ACC112 (cell line): ENCODE data around the gene TACC2.

Experiments used
- H2AFZ ChIP-seq: fragments of 200-600 bp; sonication (generic); one replicate; pipeline ENCODE4 v1.6.0; 2017; ENCODE audit warnings: antibody characterized with exemption, low read length; ENCODE audit not compliant: unreplicated experiment
- H3K27ac ChIP-seq: fragments of 200-600 bp; sonication (generic); 2 replicates; pipeline ENCODE4 v1.5.1; 2014; ENCODE audit warnings: low read depth, mild to moderate bottlenecking, antibody characterized with exemption, low read length, moderate library complexity
- H3K27me3 ChIP-seq: fragments of 200-600 bp; sonication (generic); 2 replicates; pipeline ENCODE4 v1.6.1; 2014; ENCODE audit warnings: mild to moderate bottlenecking, antibody characterized with exemption, low read length, moderate library complexity, mixed read lengths; ENCODE audit not compliant: insufficient read depth
- H3K36me3 ChIP-seq: fragments of 200-600 bp; sonication (generic); 2 replicates; pipeline ENCODE4 v1.6.1; 2016; ENCODE audit warnings: mild to moderate bottlenecking, antibody characterized with exemption, low read length, moderate library complexity, mixed read lengths; ENCODE audit not compliant: insufficient read depth
- H3K4me1 ChIP-seq: fragments of 200-600 bp; sonication (generic); one replicate; pipeline ENCODE4 v1.6.1; 2016; ENCODE audit warnings: low read length, mixed read lengths; ENCODE audit not compliant: insufficient read depth, unreplicated experiment, control insufficient read depth
- H3K4me3 ChIP-seq: fragments of 200-600 bp; sonication (generic); 2 replicates; pipeline ENCODE4 v1.5.1; 2014; ENCODE audit warnings: mild to moderate bottlenecking, low read depth, low read length
- H3K79me2 ChIP-seq: fragments of 200-600 bp; sonication (generic); one replicate; pipeline ENCODE4 v1.6.0; 2016; ENCODE audit warnings: low read length; ENCODE audit not compliant: control insufficient read depth, unreplicated experiment, insufficient read depth

TACC2 gene

GRCh38 chr10:122229666-122230065, 240.7 kb downstream of the TACC2 start:
- Histone ChIP-seq H2AFZ (no peak overlapping the region), H3K4me1 (no peaks in the 10 kb centered on the region), H3K36me3 (no peaks in the 10 kb centered on the region), H3K27me3 (no peaks in the 10 kb centered on the region), H3K79me2 (no peaks in the 10 kb centered on the region), H3K4me3 (no peak overlapping the region), H3K27ac (no peak overlapping the region)

GRCh38 chr10:122230222-122230621, 241.3 kb downstream of the TACC2 start:
- Histone ChIP-seq H3K4me3 (no peak overlapping the region), H3K36me3 (no peaks in the 10 kb centered on the region), H3K27me3 (no peaks in the 10 kb centered on the region)

GRCh38 chr10:122232769-122233168, 243.8 kb downstream of the TACC2 start:
- Histone ChIP-seq H3K27me3 (no peaks in the 10 kb centered on the region), H3K36me3 (no peaks in the 10 kb centered on the region), H3K27ac (no peak overlapping the region)

More at GRCh38 chr10:122230222-122230621, 241.3 kb downstream of the TACC2 start:
- no peak overlapping the region for H3K27ac ChIP-seq
- H3K79me2 ChIP-seq: no peaks in the 10 kb centered on the region
- no peaks in the 10 kb centered on the region for H3K4me1 ChIP-seq
- H2AFZ ChIP-seq: no peak overlapping the region

GRCh38 chr10:122233857-122234348, 244.9 kb downstream of the TACC2 start:
- Histone ChIP-seq H3K27ac (no peak overlapping the region), H2AFZ (no peak overlapping the region), H3K4me3 (no peak overlapping the region), H3K36me3 (no peaks in the 10 kb centered on the region), H3K27me3 (no peaks in the 10 kb centered on the region), H3K79me2 (no peaks in the 10 kb centered on the region), H3K4me1 (no peaks in the 10 kb centered on the region)

More at GRCh38 chr10:122232769-122233168, 243.8 kb downstream of the TACC2 start:
- no peak overlapping the region for H2AFZ ChIP-seq
- H3K4me1 ChIP-seq: no peaks in the 10 kb centered on the region
- no peaks in the 10 kb centered on the region for H3K79me2 ChIP-seq
- H3K4me3 ChIP-seq: no peak overlapping the region

GRCh38 chr10:122234416-122234815, 245.5 kb downstream of the TACC2 start:
- Histone ChIP-seq H3K4me1 (no peaks in the 10 kb centered on the region), H3K27ac (no peak overlapping the region), H3K27me3 (no peaks in the 10 kb centered on the region), H3K36me3 (no peaks in the 10 kb centered on the region), H2AFZ (no peak overlapping the region), H3K4me3 (no peak overlapping the region), H3K79me2 (no peaks in the 10 kb centered on the region)

GRCh38 chr10:122236690-122237306, 247.8 kb downstream of the TACC2 start:
- Histone ChIP-seq H3K27ac (no peak overlapping the region), H3K36me3 (no peaks in the 10 kb centered on the region), H3K4me1 (no peaks in the 10 kb centered on the region)

GRCh38 chr10:122237331-122237990, 248.5 kb downstream of the TACC2 start:
- Histone ChIP-seq H3K4me1 (no peaks in the 10 kb centered on the region), H3K36me3 (no peaks in the 10 kb centered on the region), H3K27ac (no peak overlapping the region), H2AFZ (no peak overlapping the region), H3K79me2 (no peaks in the 10 kb centered on the region), H3K4me3 (no peak overlapping the region), H3K27me3 (no peaks in the 10 kb centered on the region)

More at GRCh38 chr10:122236690-122237306, 247.8 kb downstream of the TACC2 start:
- H3K4me3 ChIP-seq: no peak overlapping the region
- H3K27me3 ChIP-seq: no peaks in the 10 kb centered on the region
- H3K79me2 ChIP-seq: no peaks in the 10 kb centered on the region
- H2AFZ ChIP-seq: no peak overlapping the region

GRCh38 chr10:122239578-122240257, 250.8 kb downstream of the TACC2 start:
- Histone ChIP-seq H3K4me1 (no peaks in the 10 kb centered on the region), H3K79me2 (no peaks in the 10 kb centered on the region), H3K27ac (no peak overlapping the region), H3K36me3 (no peaks in the 10 kb centered on the region), H2AFZ (no peak overlapping the region), H3K27me3 (no peaks in the 10 kb centered on the region), H3K4me3 (no peak overlapping the region)

GRCh38 chr10:122240401-122240800, 251.4 kb downstream of the TACC2 start:
- no peaks in the 10 kb centered on the region for H3K79me2 ChIP-seq
- H3K4me1 ChIP-seq: no peaks in the 10 kb centered on the region
- H3K27ac ChIP-seq: no peak overlapping the region
- H3K36me3 ChIP-seq: no peaks in the 10 kb centered on the region
- no peaks in the 10 kb centered on the region for H3K27me3 ChIP-seq
- H2AFZ ChIP-seq: no peak overlapping the region
- no peak overlapping the region for H3K4me3 ChIP-seq

- no peaks in the 10 kb centered on the region for H3K36me3 ChIP-seq
- no peaks in the 10 kb centered on the region for H3K79me2 ChIP-seq
- H2AFZ ChIP-seq: no peak overlapping the region
- H3K4me3 ChIP-seq: no peak overlapping the region
- H3K4me1 ChIP-seq: no peaks in the 10 kb centered on the region
- H3K27me3 ChIP-seq: no peaks in the 10 kb centered on the region
- H3K27ac ChIP-seq: no peak overlapping the region
Measured at GRCh38 chr10:122241836-122242235, 252.9 kb downstream of the TACC2 start.
